Fibroblast of pulmonary artery (primary cell): ENCODE measurements around the gene CD6.

ENCODE experiments used
- DNase-seq: peaks from one replicate; pipeline ENCODE4 v3.0.0-alpha.2; 2010; ENCODE audit warnings: low read depth
- H3K4me3 ChIP-seq: replicated peaks from 2 replicates; pipeline ENCODE4 v1.5.1; 2011; ENCODE audit warnings: low read depth, mild to moderate bottlenecking, control low read depth, low read length, moderate library complexity
- TF ChIP-seq, protein P1 (sequence below): IDR thresholded peaks from 2 replicates; pipeline ENCODE4 v1.5.1; 2011; ENCODE audit warnings: mild to moderate bottlenecking, control low read depth, low read length, inconsistent platforms; ENCODE audit errors: missing control alignments

CD6 gene

DNA sequence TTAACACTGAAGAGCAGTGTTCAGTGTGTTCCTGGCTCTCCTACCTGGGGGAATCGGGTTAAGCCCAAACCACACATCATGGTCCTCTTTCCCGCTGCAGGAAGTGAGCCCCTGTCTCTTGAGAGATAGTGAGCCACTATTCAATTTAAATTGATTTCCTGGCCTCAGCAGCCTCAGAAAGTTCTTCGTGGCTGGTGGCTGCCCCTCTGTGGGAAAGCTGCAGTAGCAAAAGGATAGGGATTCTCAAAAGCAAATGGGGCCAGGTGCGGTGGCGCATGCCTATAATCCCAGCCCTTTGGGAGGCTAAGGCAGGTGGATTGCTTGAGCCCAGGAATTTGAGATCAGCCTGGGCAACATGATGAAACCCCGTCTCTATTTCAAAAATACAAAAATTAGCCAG is 81.7 kb downstream of the CD6 start:
- TF ChIP-seq, protein P1, sequence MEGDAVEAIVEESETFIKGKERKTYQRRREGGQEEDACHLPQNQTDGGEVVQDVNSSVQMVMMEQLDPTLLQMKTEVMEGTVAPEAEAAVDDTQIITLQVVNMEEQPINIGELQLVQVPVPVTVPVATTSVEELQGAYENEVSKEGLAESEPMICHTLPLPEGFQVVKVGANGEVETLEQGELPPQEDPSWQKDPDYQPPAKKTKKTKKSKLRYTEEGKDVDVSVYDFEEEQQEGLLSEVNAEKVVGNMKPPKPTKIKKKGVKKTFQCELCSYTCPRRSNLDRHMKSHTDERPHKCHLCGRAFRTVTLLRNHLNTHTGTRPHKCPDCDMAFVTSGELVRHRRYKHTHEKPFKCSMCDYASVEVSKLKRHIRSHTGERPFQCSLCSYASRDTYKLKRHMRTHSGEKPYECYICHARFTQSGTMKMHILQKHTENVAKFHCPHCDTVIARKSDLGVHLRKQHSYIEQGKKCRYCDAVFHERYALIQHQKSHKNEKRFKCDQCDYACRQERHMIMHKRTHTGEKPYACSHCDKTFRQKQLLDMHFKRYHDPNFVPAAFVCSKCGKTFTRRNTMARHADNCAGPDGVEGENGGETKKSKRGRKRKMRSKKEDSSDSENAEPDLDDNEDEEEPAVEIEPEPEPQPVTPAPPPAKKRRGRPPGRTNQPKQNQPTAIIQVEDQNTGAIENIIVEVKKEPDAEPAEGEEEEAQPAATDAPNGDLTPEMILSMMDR = no peak
- H3K4me3 ChIP-seq = no peak overlapping the region
- no peak for DNase-seq

DNA sequence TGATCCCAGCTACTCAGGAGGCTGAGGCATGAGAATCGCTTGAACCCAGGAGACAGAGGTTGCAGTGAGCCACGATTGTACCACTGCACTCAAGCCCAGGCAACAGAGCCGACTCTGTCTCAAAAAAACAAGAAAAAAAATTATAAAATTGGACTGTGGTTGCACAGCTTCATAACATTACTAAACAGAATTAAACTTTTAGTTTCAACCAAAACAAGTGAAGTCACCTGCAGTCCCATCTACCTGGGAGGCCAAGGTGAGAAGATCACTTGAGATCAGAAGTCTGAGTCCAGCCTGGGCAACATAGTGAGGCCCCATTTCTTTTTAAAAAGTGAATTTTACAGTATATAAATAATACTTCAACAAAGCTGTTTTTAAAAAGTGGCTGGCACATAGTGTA is 83.0 kb downstream of the CD6 start:
- no peak for DNase-seq
- no peak overlapping the region for H3K4me3 ChIP-seq
- TF ChIP-seq, protein P1 = no peak

DNA sequence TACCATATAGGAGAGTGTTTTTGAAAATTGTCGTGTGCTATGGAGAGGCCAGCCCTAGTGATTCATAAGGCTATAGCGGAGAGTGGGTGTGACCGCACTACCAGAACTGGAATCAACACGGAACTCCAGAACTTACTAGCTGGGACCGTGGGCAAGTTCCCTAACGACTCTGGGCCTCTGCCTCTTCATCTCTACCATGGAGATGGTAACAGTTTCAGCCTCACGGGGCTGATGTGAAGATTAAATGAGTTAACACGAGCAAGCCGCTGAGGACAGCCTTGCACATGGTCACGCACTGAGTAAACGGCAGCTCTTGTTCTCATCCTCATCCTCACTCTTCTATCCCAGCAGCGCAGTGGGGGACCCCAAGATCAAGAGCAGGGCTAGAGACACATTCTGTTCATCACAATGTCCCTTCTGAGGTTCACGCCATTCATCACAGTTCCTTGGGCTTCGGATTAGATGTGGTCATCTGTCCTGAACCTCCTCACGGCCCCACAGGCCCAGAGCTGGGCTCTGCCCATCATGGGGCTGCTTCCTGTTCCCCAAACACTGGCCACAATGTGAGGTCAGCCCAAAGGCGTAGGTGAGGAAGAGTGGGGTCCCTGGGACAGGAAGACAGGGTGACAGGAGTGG is 83.6 kb downstream of the CD6 start:
- DNase-seq = no peak
- TF ChIP-seq, protein P1 = no peak
- H3K4me3 ChIP-seq = no peak overlapping the region

DNA sequence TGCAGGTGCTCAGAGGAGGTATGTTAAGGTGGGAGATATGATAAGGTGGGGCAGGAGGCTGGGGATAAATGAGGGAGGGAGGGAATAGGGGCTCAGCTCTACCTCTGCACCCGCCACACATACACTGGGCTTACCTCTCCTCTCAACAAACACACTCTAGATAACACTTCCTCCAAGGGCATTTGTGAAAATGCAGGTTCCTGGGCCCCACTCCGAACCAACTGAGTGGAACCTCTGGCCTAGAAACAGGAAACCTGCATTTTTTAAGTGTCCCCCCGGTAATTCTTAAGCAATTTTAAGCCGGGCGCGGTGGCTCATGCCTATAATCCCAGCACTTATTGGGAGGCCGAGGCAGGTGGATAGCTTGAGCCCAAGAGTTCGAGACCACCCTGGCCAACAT is 84.3 kb downstream of the CD6 start:
- TF ChIP-seq, protein P1 = no peak
- no peak for DNase-seq
- no peak overlapping the region for H3K4me3 ChIP-seq

DNA sequence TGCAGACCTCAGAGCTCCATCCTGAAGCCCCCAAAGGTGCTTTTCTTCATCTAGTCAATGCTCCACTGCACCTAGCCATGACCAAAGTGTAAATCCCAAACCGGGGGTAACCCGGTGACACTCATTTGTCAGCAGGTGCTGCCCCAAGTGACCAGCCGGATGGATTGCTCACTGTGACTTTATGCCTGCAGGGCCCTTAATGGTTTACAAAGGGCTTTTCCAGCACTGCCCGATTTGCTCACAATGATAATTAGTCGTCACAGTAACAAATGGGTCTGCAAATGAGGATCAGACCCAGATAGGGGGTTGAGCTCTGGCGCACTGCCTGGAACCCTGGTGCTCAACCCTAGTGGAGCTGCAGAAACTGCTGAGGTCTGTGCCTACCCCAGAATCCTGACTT is 85.1 kb downstream of the CD6 start:
- TF ChIP-seq, protein P1 = no peak
- DNase-seq = no peak
- H3K4me3 ChIP-seq = no peak overlapping the region

DNA sequence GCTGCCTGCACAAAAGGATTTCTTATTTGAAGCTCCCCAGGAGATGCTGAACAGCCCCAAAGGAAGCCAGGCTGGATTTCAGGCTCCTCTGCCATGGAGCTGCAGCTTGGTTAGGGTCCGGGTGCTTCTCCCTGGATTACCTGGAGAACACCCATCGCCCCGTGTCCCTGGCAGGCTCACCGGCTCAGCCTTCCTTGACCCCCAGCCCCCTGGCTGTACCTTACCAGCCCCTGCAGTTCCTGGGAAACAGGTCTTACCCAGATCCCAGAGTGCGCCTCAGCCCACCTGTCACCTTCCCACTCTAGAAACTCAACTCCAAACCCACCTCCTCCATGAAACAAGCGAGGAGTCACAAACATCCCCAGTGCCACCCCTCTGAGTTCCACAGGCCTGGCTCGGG is 85.5 kb downstream of the CD6 start:
- DNase-seq = no peak
- TF ChIP-seq, protein P1 = no peak

DNA sequence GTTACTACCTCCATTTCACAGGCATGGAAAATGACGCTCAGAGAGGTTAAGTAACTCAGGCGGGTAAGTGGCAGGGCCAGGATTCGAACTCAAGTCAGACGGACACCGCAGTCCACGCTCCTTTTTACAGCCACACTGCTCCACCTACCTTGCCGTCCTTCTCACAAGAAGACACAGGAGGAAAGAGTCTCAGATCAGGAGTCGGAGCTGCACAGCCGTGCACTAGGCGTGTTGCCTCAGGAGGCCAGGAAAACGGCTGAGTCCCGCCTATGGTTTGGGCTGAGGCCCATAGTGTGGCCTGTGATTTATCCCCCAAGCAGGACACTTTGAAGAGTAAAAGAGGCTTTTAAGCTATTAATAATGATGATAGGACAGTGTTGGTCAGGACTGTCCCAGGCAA is 86.1 kb downstream of the CD6 start:
- no peak overlapping the region for H3K4me3 ChIP-seq

More for the DNA sequence above, 85.5 kb downstream of the CD6 start:
- H3K4me3 ChIP-seq = no peak overlapping the region

More for the DNA sequence above, 86.1 kb downstream of the CD6 start:
- no peak for DNase-seq
- TF ChIP-seq, protein P1 = no peak
